Aortic smooth muscle cell (primary cell): Measurements from ENCODE around the gene USP17L17. TPM values are rescaled to one million over a fixed set of nuclear protein-coding genes. Genes with fewer than 3 reads are reported as not detected.

ENCODE experiments used
- total RNA-seq: library from RNA; depleted of rRNA; stranded (reverse); fragments of >200 nt; gene quantifications from 2 replicates; pipeline ENCODE4 v1.2.3, GENCODE V29; 2014

Gene USP17L17, protein sequence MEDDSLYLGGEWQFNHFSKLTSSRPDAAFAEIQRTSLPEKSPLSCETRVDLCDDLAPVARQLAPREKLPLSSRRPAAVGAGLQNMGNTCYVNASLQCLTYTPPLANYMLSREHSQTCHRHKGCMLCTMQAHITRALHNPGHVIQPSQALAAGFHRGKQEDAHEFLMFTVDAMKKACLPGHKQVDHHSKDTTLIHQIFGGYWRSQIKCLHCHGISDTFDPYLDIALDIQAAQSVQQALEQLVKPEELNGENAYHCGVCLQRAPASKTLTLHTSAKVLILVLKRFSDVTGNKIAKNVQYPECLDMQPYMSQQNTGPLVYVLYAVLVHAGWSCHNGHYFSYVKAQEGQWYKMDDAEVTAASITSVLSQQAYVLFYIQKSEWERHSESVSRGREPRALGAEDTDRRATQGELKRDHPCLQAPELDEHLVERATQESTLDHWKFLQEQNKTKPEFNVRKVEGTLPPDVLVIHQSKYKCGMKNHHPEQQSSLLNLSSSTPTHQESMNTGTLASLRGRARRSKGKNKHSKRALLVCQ
- not detected in 2 replicates for total RNA-seq

DNA sequence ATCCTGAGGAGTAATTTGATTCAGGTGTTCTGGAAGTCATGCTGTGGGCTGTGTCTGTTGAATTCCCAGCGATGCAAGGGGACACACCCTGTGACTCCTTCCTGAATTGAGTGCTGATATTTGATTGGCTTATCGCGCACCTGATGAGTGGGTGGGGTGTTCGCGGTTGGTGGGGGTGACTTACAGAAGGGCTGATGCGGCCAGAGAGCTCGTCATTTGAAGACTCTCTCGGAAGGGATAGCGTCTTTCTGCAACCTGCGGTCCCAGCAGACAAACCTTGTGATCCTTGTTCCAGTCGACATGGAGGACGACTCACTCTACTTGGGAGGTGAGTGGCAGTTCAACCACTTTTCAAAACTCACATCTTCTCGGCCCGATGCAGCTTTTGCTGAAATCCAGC, at the start of gene USP17L17:
TSS of gene USP17L17 (plus strand) at position 301 of the 400 bp plus-strand sequence. CDS start at position 301, 0 bp downstream.

GRCh38 chr4:9210357-9210756, 33.3 kb upstream of the USP17L17 start, which contains the start of gene USP17L10:
TSS of gene USP17L10 (plus strand) at chr4:9210657. CDS start at chr4:9210657, 0 bp downstream.

GRCh38 chr4:9215105-9215504, 28.6 kb upstream of the USP17L17 start, which contains the start of gene USP17L11:
TSS of gene USP17L11 (plus strand) at chr4:9215405. CDS start at chr4:9215405, 0 bp downstream.

GRCh38 chr4:9219852-9220251, 23.8 kb upstream of the USP17L17 start, which contains the start of gene USP17L12:
TSS of gene USP17L12 (plus strand) at chr4:9220152. CDS start at chr4:9220152, 0 bp downstream.

GRCh38 chr4:9224596-9224995, 19.1 kb upstream of the USP17L17 start, which contains the start of gene USP17L13:
TSS of gene USP17L13 (plus strand) at chr4:9224896. CDS start at chr4:9224896, 0 bp downstream.

GRCh38 chr4:9234085-9234484, 9.6 kb upstream of the USP17L17 start, which contains the start of gene USP17L15:
TSS of gene USP17L15 (plus strand) at chr4:9234385. CDS start at chr4:9234385, 0 bp downstream.

GRCh38 chr4:9247953-9248680, 4.4 kb downstream of the USP17L17 start, which contains the start of gene USP17L18:
TSS of gene USP17L18 (plus strand) at chr4:9248630. CDS start at chr4:9248630, 0 bp downstream.

GRCh38 chr4:9253078-9253477, 9.4 kb downstream of the USP17L17 start, which contains the start of gene USP17L19:
TSS of gene USP17L19 (plus strand) at chr4:9253378. CDS start at chr4:9253378, 0 bp downstream.

GRCh38 chr4:9257824-9258223, 14.1 kb downstream of the USP17L17 start, which contains the start of gene USP17L20:
TSS of gene USP17L20 (plus strand) at chr4:9258124. CDS start at chr4:9258124, 0 bp downstream.

GRCh38 chr4:9262572-9262971, 18.9 kb downstream of the USP17L17 start, which contains the start of gene USP17L21:
TSS of gene USP17L21 (plus strand) at chr4:9262872. CDS start at chr4:9262872, 0 bp downstream.

GRCh38 chr4:9267319-9267718, 23.6 kb downstream of the USP17L17 start, which contains the start of gene USP17L22:
TSS of gene USP17L22 (plus strand) at chr4:9267619. CDS start at chr4:9267619, 0 bp downstream.

Other genes starting within 250 kb of the USP17L17 start
- gene FAM90A26, start 73.5 kb upstream of the USP17L17 start, total RNA-seq: not detected in 2 replicates
- gene USP17L10, start 33.2 kb upstream of the USP17L17 start, total RNA-seq: not detected in 2 replicates
- gene USP17L11, start 28.5 kb upstream of the USP17L17 start, total RNA-seq: not detected in 2 replicates
- not detected in 2 replicates for gene USP17L12, start 23.7 kb upstream of the USP17L17 start, total RNA-seq
- gene USP17L13, start 19.0 kb upstream of the USP17L17 start, total RNA-seq: not detected in 2 replicates
- gene USP17L15, start 9.5 kb upstream of the USP17L17 start, total RNA-seq: not detected in 2 replicates
- gene USP17L18, start 4.8 kb downstream of the USP17L17 start, total RNA-seq: not detected in 2 replicates
- not detected in 2 replicates for gene USP17L19, start 9.5 kb downstream of the USP17L17 start, total RNA-seq
- not detected in 2 replicates for gene USP17L20, start 14.2 kb downstream of the USP17L17 start, total RNA-seq
- gene USP17L21, start 19.0 kb downstream of the USP17L17 start, total RNA-seq: not detected in 2 replicates
- not detected in 2 replicates for gene USP17L22, start 23.7 kb downstream of the USP17L17 start, total RNA-seq
- gene USP17L24, start 81.3 kb downstream of the USP17L17 start, total RNA-seq: not detected in 2 replicates
- gene USP17L25, start 86.0 kb downstream of the USP17L17 start, total RNA-seq: not detected in 2 replicates
- not detected in 2 replicates for gene USP17L26, start 90.8 kb downstream of the USP17L17 start, total RNA-seq
- not detected in 2 replicates for gene USP17L5, start 95.5 kb downstream of the USP17L17 start, total RNA-seq
- not detected in 2 replicates for gene USP17L27, start 100.3 kb downstream of the USP17L17 start, total RNA-seq
- gene USP17L28, start 105.0 kb downstream of the USP17L17 start, total RNA-seq: not detected in 2 replicates
- not detected in 2 replicates for gene USP17L29, start 109.8 kb downstream of the USP17L17 start, total RNA-seq
- gene USP17L30, start 119.2 kb downstream of the USP17L17 start, total RNA-seq: not detected in 2 replicates
- gene DEFB131A, start 200.5 kb downstream of the USP17L17 start, total RNA-seq: not detected in 2 replicates